Activated naive CD4-positive, alpha-beta T cell treated with anti-CD3 and anti-CD28 coated beads, Interleukin-2, amount 50 U/mL, for 72 hours (primary cell): ENCODE measurements around the gene FGD4. TPM values are rescaled to one million over a fixed set of nuclear protein-coding genes. Genes with fewer than 3 reads are reported as not detected.
A peak's percentile ranks its signal among the peaks of the same experiment; 100 is the strongest.

ENCODE experiments used
- ATAC-seq, 2 donors: fragments of 150-1000 bp; cut with Tn5 transposase; 2 replicates each; pipeline ENCODE4 v1.10.0; 2021; ENCODE audit warnings: mild to moderate bottlenecking in 2 of 2, moderate library complexity in 2 of 2
- DNase-seq, 2 donors: peaks; one replicate each; pipeline ENCODE4 v3.0.0; 2021 to 2022; ENCODE audit warnings: low spot score in 2 of 2
- H3K27ac Mint-ChIP-seq, 2 donors: one replicate each; pipeline ENCODE4 v1.8.0; 2022; ENCODE audit warnings: mild to moderate bottlenecking in 2 of 2, mixed read lengths in 2 of 2
- H3K36me3 Mint-ChIP-seq, 2 donors: one replicate each; pipeline ENCODE4 v1.8.0; 2022; ENCODE audit warnings: mixed read lengths in 2 of 2
- H3K9me3 Mint-ChIP-seq, 2 donors: one replicate each; pipeline ENCODE4 v1.8.0; 2022; ENCODE audit warnings: mixed read lengths in 2 of 2
- total RNA-seq, 2 donors: library from RNA; stranded (reverse); gene quantifications; one replicate each; pipeline ENCODE4 v1.2.3, GENCODE V29; 2022

Gene FGD4
- total RNA-seq, 2 donors from 2014 or later, result 0.11 to 0.66 TPM

DNA sequence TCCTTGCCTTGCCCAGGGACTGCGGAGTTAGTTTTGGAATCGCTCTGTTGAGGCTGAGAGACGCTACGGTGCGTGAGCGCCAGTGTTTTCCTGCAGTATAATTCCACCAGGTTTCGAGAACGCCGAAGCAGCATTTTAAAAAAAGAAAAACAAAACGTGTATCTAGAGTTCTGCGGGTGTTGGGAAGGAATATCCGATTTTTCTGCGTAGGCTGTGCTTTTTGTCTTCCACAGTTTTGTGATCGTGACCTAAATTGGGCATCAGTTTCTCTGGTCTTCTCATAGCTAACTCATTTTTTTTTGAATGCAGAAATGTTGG, 280.5 kb downstream of the FGD4 start:
- no peaks in the 10 kb centered on the region for H3K9me3 Mint-ChIP-seq
- ATAC-seq, result no peak
- H3K27ac Mint-ChIP-seq, result peak overlapping the region; percentile 90 to 98
- no peaks in the 10 kb centered on the region for H3K36me3 Mint-ChIP-seq
- no peak for DNase-seq

DNA sequence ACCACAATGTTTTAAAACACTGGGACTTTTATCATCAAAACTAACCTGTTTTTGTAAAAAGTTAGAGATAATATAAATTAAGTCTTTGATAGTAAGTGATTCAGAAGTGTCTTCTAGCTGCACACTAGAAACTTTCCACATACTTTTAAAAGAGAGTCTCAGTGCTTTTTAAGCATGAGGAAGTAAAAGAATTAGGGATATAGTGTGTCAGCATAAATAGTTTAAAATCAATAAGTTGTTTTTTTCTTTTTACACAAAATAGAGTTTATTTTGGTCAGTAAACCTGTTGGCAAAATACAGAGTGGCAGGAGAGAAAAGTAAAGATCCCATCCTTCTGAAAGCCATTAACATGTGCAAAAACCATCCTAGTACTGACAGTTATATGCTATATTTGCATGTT, 281.4 kb downstream of the FGD4 start:
- no peaks in the 10 kb centered on the region for H3K9me3 Mint-ChIP-seq
- no peak for ATAC-seq
- peak overlapping the region in 1 of 2 donors; percentile 90 for H3K27ac Mint-ChIP-seq
- H3K36me3 Mint-ChIP-seq, result peaks cover 0 to 5% of the 10 kb centered on the region in 2 donors
- DNase-seq, result no peak

- H3K36me3 Mint-ChIP-seq, result peaks cover 0 to 7% of the 10 kb centered on the region in 2 donors
- DNase-seq, result no peak
- no peak overlapping the region for H3K27ac Mint-ChIP-seq
- ATAC-seq, result no peak
- H3K9me3 Mint-ChIP-seq, result no peaks in the 10 kb centered on the region
Observed at GRCh38 chr12:32681272-32681671, 281.9 kb downstream of the FGD4 start.

DNA sequence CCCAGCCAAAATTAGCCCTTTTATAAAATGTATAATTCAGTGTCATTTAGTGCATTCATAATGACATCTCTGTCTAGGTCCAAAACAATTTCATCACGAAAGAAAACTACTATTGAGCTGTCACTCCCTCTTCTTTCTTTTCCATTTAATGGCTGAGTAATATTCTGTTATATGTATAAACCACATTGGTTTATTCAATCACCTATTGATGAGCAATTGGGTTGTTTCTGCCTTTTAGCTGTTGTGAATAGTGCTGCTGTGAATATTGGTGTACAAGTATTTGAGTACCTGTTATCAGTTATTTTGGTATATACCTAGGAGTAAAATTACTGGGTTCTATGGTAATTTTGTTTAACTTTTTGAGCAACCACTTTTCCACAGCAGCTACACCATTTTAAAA, 287.0 kb downstream of the FGD4 start:
- peaks cover 0 to 28% of the 10 kb centered on the region in 2 donors for H3K36me3 Mint-ChIP-seq
- H3K9me3 Mint-ChIP-seq, result no peaks in the 10 kb centered on the region
- ATAC-seq (peak in 1 of 2 donors; percentile 41), DNase-seq (no peak)
- no peak overlapping the region for H3K27ac Mint-ChIP-seq

DNA sequence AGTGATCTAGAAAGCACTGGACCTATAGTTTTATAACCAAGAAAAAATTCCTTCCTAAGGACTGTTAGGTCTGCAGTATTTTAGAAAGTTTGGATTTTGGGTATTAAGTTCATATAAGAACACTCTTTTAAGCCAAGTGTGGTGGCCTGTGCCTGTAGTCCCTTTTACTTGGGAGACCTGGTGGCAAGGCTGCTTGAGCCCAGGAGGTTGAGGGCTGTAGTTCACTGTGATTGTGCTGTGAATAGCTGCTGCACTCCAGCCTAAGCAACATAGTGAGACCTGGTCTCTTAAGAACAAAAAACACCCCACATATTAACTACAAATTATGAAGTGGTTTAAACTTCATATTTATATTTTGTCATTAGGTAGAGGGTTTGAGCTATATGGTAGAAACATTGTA, 289.4 kb downstream of the FGD4 start:
- DNase-seq, result no peak
- H3K27ac Mint-ChIP-seq, result no peak overlapping the region
- no peak for ATAC-seq
- H3K9me3 Mint-ChIP-seq, result no peaks in the 10 kb centered on the region
- H3K36me3 Mint-ChIP-seq, result peaks cover 0 to 28% of the 10 kb centered on the region in 2 donors

DNA sequence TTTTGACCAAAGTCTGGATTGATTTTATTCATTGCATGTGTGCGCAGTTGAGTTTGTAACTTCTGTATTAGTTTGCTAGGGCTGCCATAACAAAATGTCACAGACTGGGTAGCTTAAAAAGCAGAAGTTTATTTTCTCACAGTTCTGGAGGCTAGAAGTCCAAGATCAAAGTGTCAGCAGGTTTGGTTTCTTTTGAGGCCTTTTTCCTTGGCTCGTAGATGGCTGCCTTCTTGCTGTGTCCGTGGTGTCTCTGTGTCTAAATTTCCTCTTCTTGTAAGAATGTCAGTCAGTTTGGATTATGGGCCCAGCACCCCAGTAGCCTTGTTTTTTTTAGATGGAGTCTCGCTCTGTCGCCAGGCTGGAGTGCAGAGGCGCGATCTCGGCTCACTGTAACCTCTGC, 291.6 kb downstream of the FGD4 start:
- H3K9me3 Mint-ChIP-seq, result no peaks in the 10 kb centered on the region
- DNase-seq (no peak), ATAC-seq (no peak)
- H3K36me3 Mint-ChIP-seq, result peaks cover 0 to 37% of the 10 kb centered on the region in 2 donors
- no peak overlapping the region for H3K27ac Mint-ChIP-seq

DNA sequence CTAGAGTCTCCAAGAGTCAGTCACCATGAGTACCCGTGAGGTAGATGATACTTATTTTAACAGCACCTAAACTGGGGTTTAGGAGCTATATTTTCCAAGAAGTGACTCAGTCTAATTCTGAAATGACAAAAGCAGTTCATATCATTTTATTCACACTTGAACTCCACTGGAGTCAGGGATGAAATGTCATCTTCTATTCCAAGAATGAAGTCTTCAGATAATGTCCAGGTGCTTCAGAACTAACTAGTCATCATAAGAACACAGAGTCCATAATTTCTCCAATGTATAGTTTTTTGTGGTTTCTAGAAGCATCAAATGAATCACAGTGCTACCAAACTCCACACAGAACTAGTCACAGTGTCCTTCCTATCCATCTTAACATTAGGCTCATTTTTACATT, 293.0 kb downstream of the FGD4 start:
- Mint-ChIP-seq H3K27ac (peak overlapping the region in 1 of 2 donors; percentile 68), H3K9me3 (no peaks in the 10 kb centered on the region), H3K36me3 (peaks cover 0 to 24% of the 10 kb centered on the region in 2 donors)
- DNase-seq (no peak), ATAC-seq (peak; percentile 71 to 94)

GRCh38 chr12:32693036-32693435, 293.7 kb downstream of the FGD4 start:
- peaks cover 0 to 21% of the 10 kb centered on the region in 2 donors for H3K36me3 Mint-ChIP-seq
- DNase-seq (no peak), ATAC-seq (no peak)
- H3K9me3 Mint-ChIP-seq, result no peaks in the 10 kb centered on the region
- no peak overlapping the region for H3K27ac Mint-ChIP-seq
